Cardiac muscle cell (in vitro differentiated cells and primary cell): ENCODE measurements around the gene HERC3. TPM values are rescaled to one million over a fixed set of nuclear protein-coding genes. Genes with fewer than 3 reads are reported as not detected.

Experiments
- DNase-seq, 2 donors: peaks; one replicate each; pipeline versions ENCODE4 v3.0.0 to v3.0.0-alpha.2; 2010 to 2017; ENCODE audit warnings: low read depth in 1 of 2, low spot score in 1 of 2
- H3K27ac ChIP-seq: fragments of 200-600 bp; sonication (generic); 2 replicates; pipeline ENCODE4 v1.5.1; 2016
- H3K27me3 ChIP-seq: fragments of 200-600 bp; sonication (generic); 2 replicates; pipeline ENCODE4 v1.6.0; 2016; ENCODE audit warnings: control low read depth
- H3K36me3 ChIP-seq: fragments of 200-600 bp; sonication (generic); 2 replicates; pipeline ENCODE4 v1.5.1; 2016; ENCODE audit warnings: control low read depth
- H3K4me1 ChIP-seq: fragments of 200-600 bp; sonication (generic); 2 replicates; pipeline ENCODE4 v1.8.1; 2017; ENCODE audit warnings: low read depth, mild to moderate bottlenecking, mixed run types
- H3K4me3 ChIP-seq: fragments of 200-600 bp; sonication (generic); 2 replicates; pipeline ENCODE4 v1.5.1; 2016; ENCODE audit warnings: mild to moderate bottlenecking
- H3K9me3 ChIP-seq: fragments of 200-600 bp; sonication (generic); 2 replicates; pipeline ENCODE4 v1.5.1; 2017; ENCODE audit warnings: low read depth, mild to moderate bottlenecking, control low read depth
- polyA plus RNA-seq: library from polyadenylated mRNA; unstranded; fragments of >200 nt; fragmentation: Nextera tagmentation; extraction: Ambion mirVana; gene quantifications from 2 replicates; pipeline ENCODE4 v1.2.1, GENCODE V29; 2016
- total RNA-seq: library from RNA; depleted of rRNA; stranded (reverse); fragments of >200 nt; gene quantifications from 2 replicates; pipeline ENCODE4 v1.2.3, GENCODE V29; 2016
- TF ChIP-seq, protein P1 (sequence below): IDR thresholded peaks from 2 replicates; pipeline ENCODE4 v1.5.1; 2012; ENCODE audit warnings: low read depth, mild to moderate bottlenecking, low read length

Gene HERC3
- total and polyA plus RNA-seq, 2 experiments from 2014 or later: 29.4 to 35.3 TPM

DNA sequence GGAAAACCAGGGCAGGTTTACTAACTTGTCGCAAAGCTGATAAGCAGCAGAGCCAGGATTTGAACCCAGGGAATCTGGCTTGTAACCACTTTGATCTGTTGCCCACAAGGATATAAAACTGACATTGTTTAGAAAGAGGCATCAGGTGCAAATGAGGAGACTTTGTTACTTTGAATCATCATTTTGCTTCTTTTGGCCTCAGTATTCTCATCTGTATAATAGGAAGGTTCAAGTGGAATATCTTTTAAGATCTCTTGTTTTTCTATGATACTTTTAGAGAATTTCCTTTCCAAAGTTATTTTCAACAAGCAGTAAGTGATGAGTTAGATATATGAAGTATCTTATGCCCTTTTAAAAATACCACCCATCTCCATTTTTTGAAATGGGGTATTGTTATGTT, 163.2 kb downstream of the HERC3 start:
- H3K27me3 ChIP-seq: no peaks in the 10 kb centered on the region
- no peak overlapping the region for H3K27ac ChIP-seq
- TF ChIP-seq, protein P1, sequence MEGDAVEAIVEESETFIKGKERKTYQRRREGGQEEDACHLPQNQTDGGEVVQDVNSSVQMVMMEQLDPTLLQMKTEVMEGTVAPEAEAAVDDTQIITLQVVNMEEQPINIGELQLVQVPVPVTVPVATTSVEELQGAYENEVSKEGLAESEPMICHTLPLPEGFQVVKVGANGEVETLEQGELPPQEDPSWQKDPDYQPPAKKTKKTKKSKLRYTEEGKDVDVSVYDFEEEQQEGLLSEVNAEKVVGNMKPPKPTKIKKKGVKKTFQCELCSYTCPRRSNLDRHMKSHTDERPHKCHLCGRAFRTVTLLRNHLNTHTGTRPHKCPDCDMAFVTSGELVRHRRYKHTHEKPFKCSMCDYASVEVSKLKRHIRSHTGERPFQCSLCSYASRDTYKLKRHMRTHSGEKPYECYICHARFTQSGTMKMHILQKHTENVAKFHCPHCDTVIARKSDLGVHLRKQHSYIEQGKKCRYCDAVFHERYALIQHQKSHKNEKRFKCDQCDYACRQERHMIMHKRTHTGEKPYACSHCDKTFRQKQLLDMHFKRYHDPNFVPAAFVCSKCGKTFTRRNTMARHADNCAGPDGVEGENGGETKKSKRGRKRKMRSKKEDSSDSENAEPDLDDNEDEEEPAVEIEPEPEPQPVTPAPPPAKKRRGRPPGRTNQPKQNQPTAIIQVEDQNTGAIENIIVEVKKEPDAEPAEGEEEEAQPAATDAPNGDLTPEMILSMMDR: no peak
- no peak for DNase-seq
- H3K4me3 ChIP-seq: no peak overlapping the region
- no peaks in the 10 kb centered on the region for H3K9me3 ChIP-seq
- peaks cover 28% of the 10 kb centered on the region for H3K36me3 ChIP-seq
- H3K4me1 ChIP-seq: peaks cover 19% of the 10 kb centered on the region

DNA sequence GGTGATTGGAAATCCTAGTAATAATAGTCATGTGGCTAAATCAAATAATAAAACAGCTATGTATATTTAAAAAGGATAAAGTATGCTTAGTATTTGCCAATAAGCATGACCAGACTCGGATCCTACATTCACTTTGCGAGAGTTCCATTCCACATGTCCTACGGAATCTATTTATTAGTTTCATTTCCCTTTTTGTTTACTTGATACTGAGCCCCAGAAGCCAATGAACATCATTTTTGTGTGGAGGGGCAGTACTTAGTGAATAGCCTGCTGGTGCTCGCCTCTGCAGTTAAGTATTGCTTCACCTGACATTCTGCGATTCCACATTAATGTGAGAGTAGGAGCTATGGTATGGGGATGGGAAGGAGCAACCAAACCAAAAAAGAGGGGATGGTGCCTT, 163.9 kb downstream of the HERC3 start:
- no peak for DNase-seq
- peaks cover 26% of the 10 kb centered on the region for H3K36me3 ChIP-seq
- H3K4me1 ChIP-seq: peaks cover 19% of the 10 kb centered on the region
- no peak overlapping the region for H3K27ac ChIP-seq
- TF ChIP-seq, protein P1: no peak
- no peaks in the 10 kb centered on the region for H3K9me3 ChIP-seq
- no peak overlapping the region for H3K4me3 ChIP-seq
- no peaks in the 10 kb centered on the region for H3K27me3 ChIP-seq

DNA sequence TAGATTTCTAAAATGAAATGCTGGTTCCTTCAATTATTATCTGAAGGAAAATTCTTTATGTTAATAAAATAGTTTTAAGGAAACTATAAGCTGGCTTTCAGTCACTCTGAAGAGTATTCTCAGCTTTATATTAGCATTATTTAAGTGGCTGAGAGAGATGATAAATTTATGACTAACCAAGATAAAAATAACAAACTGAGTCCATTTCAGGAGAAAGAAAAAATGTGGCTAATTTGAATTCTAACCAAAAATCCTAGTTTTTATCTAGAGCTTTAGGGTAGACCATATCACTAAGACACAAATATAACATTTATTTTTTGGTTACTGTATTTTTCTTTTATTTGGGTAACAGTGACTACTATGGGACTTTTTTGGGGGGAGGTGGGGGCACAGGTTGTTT, 164.8 kb downstream of the HERC3 start:
- H3K4me3 ChIP-seq: no peak overlapping the region
- no peaks in the 10 kb centered on the region for H3K27me3 ChIP-seq
- H3K27ac ChIP-seq: no peak overlapping the region
- TF ChIP-seq, protein P1: no peak
- H3K4me1 ChIP-seq: peaks cover 19% of the 10 kb centered on the region
- H3K36me3 ChIP-seq: peaks cover 17% of the 10 kb centered on the region
- H3K9me3 ChIP-seq: no peaks in the 10 kb centered on the region
- no peak for DNase-seq

DNA sequence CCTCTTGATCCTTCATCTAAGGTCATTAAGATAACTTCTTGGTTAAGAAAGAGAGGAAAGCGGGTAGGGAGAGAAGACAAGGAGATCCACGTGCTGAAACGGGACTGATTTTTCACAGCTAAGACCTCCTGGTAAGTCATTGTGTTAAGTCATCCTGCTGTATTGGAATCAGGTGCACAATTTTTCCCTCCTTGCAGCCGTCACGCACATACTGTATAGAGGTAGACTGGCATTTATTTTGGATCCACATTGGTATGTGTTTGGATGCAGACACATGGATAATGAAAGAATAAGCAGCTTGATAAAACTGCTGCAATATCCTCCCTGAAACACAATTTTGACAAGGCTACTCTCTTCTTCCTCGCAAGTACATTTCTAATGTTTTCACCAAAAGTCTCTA, 165.5 kb downstream of the HERC3 start:
- no peaks in the 10 kb centered on the region for H3K9me3 ChIP-seq
- no peak overlapping the region for H3K27ac ChIP-seq
- peaks cover 19% of the 10 kb centered on the region for H3K4me1 ChIP-seq
- H3K4me3 ChIP-seq: no peak overlapping the region
- peaks cover 12% of the 10 kb centered on the region for H3K36me3 ChIP-seq
- H3K27me3 ChIP-seq: no peaks in the 10 kb centered on the region
- no peak for DNase-seq
- TF ChIP-seq, protein P1: no peak

Other genes with a start within 250 kb of the HERC3 start
- gene HERC6, start 213.6 kb upstream of the HERC3 start, total RNA-seq: 11.5 and 18.5 TPM in 2 replicates
- gene HERC6, start 213.6 kb upstream of the HERC3 start, polyA plus RNA-seq: 7.7 and 11.6 TPM in 2 replicates
- 1.7 and 2.4 TPM in 2 replicates for gene HERC5, start 135.4 kb upstream of the HERC3 start, total RNA-seq
- 1.1 and 3.2 TPM in 2 replicates for gene HERC5, start 135.4 kb upstream of the HERC3 start, polyA plus RNA-seq
- gene PYURF, start 68.7 kb upstream of the HERC3 start, total RNA-seq: 80.5 and 83.4 TPM in 2 replicates
- 172 and 184 TPM in 2 replicates for gene PYURF, start 68.7 kb upstream of the HERC3 start, polyA plus RNA-seq
- 3.0 and 3.2 TPM in 2 replicates for gene NAP1L5, start 105.3 kb downstream of the HERC3 start, total RNA-seq
- 2.6 and 5.1 TPM in 2 replicates for gene NAP1L5, start 105.3 kb downstream of the HERC3 start, polyA plus RNA-seq